NT2/D1 (cell line): ENCODE results near the gene RAB26.
"Not testable (repeated sequence)": the region's sequence is repeated elsewhere in the genome, so short reads cannot be mapped to it uniquely, and the experiment has no call there.

ENCODE experiments used
- YY1 ChIP-seq: IDR thresholded peaks from 2 replicates; pipeline ENCODE4 v1.6.1; 2011; ENCODE audit not compliant: insufficient read length, insufficient read depth
- ZNF274 ChIP-seq: IDR thresholded peaks from 2 replicates; pipeline ENCODE4 v1.6.1; 2011; ENCODE audit warnings: mild to moderate bottlenecking, low read depth, low read length

DNA sequence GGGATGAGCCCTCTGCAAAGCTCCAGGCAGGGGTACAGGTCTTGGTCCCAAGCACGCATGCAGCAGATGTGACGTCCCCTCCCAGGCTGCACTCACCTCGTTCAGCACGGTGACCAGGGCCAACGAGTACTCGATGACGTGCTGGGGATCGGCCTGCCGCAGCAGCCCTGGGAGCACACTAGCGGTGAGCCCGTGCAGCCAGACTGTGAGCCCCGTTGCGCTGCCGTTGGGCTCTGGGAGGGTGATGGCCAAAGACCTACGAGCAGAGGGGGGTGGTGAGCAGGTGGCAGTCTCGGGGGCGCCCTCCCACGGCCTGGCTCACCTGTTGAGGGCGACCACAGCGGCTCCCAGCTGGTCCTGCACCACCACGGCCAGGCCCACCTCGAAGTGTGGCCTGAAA, 42.7 kb upstream of the RAB26 start:
- not testable (repeated sequence) for TF ChIP-seq ZNF274, YY1
